ENCODE results near the gene LARGE1. TPM values are rescaled to one million over a fixed set of nuclear protein-coding genes. Genes with fewer than 3 reads are reported as not detected.

LARGE1 gene
- total and polyA plus RNA-seq, 2 of the 8 experiments (the other 6 are each of a cell fraction or from before 2014, with no cell fraction given): 43.7 to 83.0 TPM

DNA sequence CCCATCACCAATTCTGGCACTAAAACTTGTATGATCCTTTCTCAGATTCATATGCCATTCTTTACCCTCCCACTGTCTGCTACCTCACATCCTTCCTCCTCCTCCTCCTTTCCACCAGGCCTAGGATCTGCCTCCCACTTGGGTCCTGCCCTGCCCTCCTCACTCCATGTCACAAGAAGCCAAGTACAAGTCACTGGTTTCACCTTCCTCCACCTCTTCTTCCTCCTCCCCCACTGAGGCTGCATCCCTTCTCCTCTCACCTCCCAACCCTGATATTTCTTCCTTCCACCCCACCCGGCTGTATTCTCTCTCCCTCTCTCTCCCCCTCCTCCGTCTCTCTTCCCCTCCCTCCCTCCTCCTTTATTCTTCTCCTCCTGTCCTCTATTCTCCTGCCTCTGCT lies 46.6 kb downstream of the LARGE1 start:
- Histone ChIP-seq H3K27me3 (replicated peaks in 1 of 4; ENCODE audit: control insufficient read depth in 3 of 4, extremely low read depth in 1 of 4, insufficient read depth in 3 of 4, low read length in 3 of 4) (no peaks in the 10 kb centered on the region), H3K23me2 (ENCODE audit: low read depth, low read length) (no peaks in the 10 kb centered on the region; the same call in 1 of the 2 replicates), H3K18ac (ENCODE audit: extremely low read depth, low read length) (peak overlapping the region; percentile 66; the same call in 1 of the 2 replicates), H3K4ac (replicated peaks; ENCODE audit: insufficient read length, low read depth, low read length) (no peak overlapping the region), H2AK5ac (ENCODE audit: low read depth, low read length) (0 out of 2 replicates have a peak overlapping the region, but pooled peaks have one; percentile 34), H2BK12ac (ENCODE audit: low read depth, low read length) (no peak overlapping the region), H3K4me1 (replicated peaks in 1 of 4; ENCODE audit: control insufficient read depth in 3 of 4, insufficient read depth in 4 of 4, low read length in 3 of 4) (peaks cover 4 to 41% (median 17%) of the 10 kb centered on the region in 4 experiments), H3K27ac (ENCODE audit: low read depth, low read length) (no peak overlapping the region), H2BK120ac (replicated peaks; ENCODE audit: low read depth, low read length) (no peak overlapping the region), H2BK20ac (ENCODE audit: low read length) (no peak overlapping the region), H4K5ac (ENCODE audit: insufficient read length, low read depth, low read length) (no peak overlapping the region), H3K4me3 (ENCODE audit: extremely low read depth in 1 of 4, insufficient read depth in 2 of 4, low read depth in 3 of 4, low read length in 4 of 4) (no peak overlapping the region), H3K79me1 (ENCODE audit: low read depth, low read length) (peaks cover 12% of the 10 kb centered on the region), H3K23ac (ENCODE audit: insufficient read length) (no peak overlapping the region), H2BK15ac (ENCODE audit: low read length) (0 out of 2 replicates have a peak overlapping the region, but pooled peaks have one; percentile 23), H3K79me2 (ENCODE audit: control insufficient read depth in 1 of 2, insufficient read depth in 2 of 2, low read length in 2 of 2) (peaks cover 21 to 96% of the 10 kb centered on the region in 2 experiments; a peak in 3 of 4 replicates), H3K14ac (ENCODE audit: insufficient read length) (no peak overlapping the region), H4K91ac (replicated peaks; ENCODE audit: insufficient read length, low read length) (peak overlapping the region; percentile 9), H3K4me2 (ENCODE audit: insufficient read depth in 1 of 2, low read depth in 2 of 2, low read length in 2 of 2) (peak overlapping the region; percentile 5 to 12; a peak in 1 of 4 replicates), H2BK5ac (ENCODE audit: low read depth, low read length) (0 out of 2 replicates have a peak overlapping the region, but pooled peaks have one; percentile 69), H3K56ac (replicated peaks; ENCODE audit: insufficient read length, low read depth, low read length) (no peak overlapping the region), H3K9ac (replicated peaks in 1 of 4; ENCODE audit: extremely low read depth in 1 of 4, low read depth in 3 of 4, low read length in 3 of 4) (no peak overlapping the region), H4K20me1 (replicated peaks in 1 of 2; ENCODE audit: control insufficient read depth in 1 of 2, insufficient read depth in 2 of 2, low read length in 2 of 2) (peaks cover 29 to 30% of the 10 kb centered on the region in 2 experiments), H4K8ac (ENCODE audit: extremely low read depth, insufficient read depth, low read length) (no peak overlapping the region), H3K36me3 (ENCODE audit: control insufficient read depth in 2 of 4, insufficient read depth in 4 of 4, low read length in 3 of 4) (no peaks in the 10 kb centered on the region; a peak in 1 of 8 replicates), H2AFZ (ENCODE audit: low read length) (no peak overlapping the region), H3K9me3 (ENCODE audit: insufficient read depth in 2 of 2, low read depth in 1 of 2, low read length in 1 of 2) (no peaks in the 10 kb centered on the region)
- ChIA-PET CTCF (ENCODE audit: partially characterized antibody) (interaction anchor here (2.2 kb wide), 1 partner anchor 27 kb away, joined by 5 read pairs; no protein-coding TSS in a partner anchor), POLR2A (ENCODE audit: partially characterized antibody) (interaction anchor here (0.7 to 2.3 kb wide), 4 partner anchors 11 to 45 kb away, joined by 3 to 8 read pairs (median 4); no protein-coding TSS in a partner anchor)
- FAIRE-seq (no peak), DNase-seq (ENCODE audit: low read depth in 1 of 2, low spot score in 2 of 2) (no peak)
- TF ChIP-seq EGR1 (IDR thresholded peaks at IDR 0.05; ENCODE audit: borderline replicate concordance, low read depth, low read length) (no peak), TAF1 (IDR thresholded peaks at IDR 0.05; ENCODE audit: low read depth, low read length) (no peak), ATF2 (IDR thresholded peaks at IDR 0.05; ENCODE audit: low read length) (no peak), SUZ12 (IDR thresholded peaks at IDR 0.05; ENCODE audit: low read length) (no peak), EP300 (IDR thresholded peaks at IDR 0.05; ENCODE audit: borderline replicate concordance in 1 of 2, low read depth in 2 of 2, low read length in 2 of 2) (no peak), BACH1 (IDR thresholded peaks at IDR 0.05; ENCODE audit: low read length) (no peak), HDAC6 (IDR thresholded peaks at IDR 0.05; ENCODE audit: low read depth, low read length) (no peak), CBX8 (IDR thresholded peaks at IDR 0.05; ENCODE audit: borderline replicate concordance, low read depth, low read length) (no peak), CHD2 (IDR thresholded peaks at IDR 0.05; ENCODE audit: low read length) (no peak), CEBPB (IDR thresholded peaks at IDR 0.05; ENCODE audit: low read depth, low read length) (no peak)
- WGBS, 2 experiments (ENCODE audit: extremely low coverage in 1 of 2, insufficient coverage in 1 of 2, insufficient read length in 1 of 2, insufficient replicate concordance in 2 of 2, low coverage in 1 of 2, low lambda C conversion rate in 2 of 2, missing lambda C conversion rate in 1 of 2): 100% methylated on average over 2 of the region's 2 CpGs; no CpG with 5 or more reads in 1 of the 2 experiments
